CD8-positive, alpha-beta memory T cell (primary cell): ENCODE measurements around the gene TMEM183A. TPM values are rescaled to one million over a fixed set of nuclear protein-coding genes. Genes with fewer than 3 reads are reported as not detected.

ENCODE experiments used
- CTCF ChIA-PET: fragments of 350-600 bp; sonication (Branson Sonifier 250); formaldehyde crosslinking; loops from one replicate; lab custom pipeline; 2021; ENCODE audit warnings: antibody characterized with exemption; lab: Charles Lee
- POLR2A ChIA-PET: fragments of 350-600 bp; sonication (Branson Sonifier 250); formaldehyde crosslinking; loops from one replicate; lab custom pipeline; 2021; ENCODE audit warnings: antibody characterized with exemption; lab: Charles Lee
- DNase-seq, 5 donors: peaks; one replicate each; pipeline versions ENCODE4 v3.0.0 to v3.0.0-alpha.2; 2020 to 2022; ENCODE audit warnings: mixed read lengths in 1 of 5
- H3K27ac ChIP-seq: one replicate; pipeline ENCODE4 v1.7.0; 2013; ENCODE audit warnings: low read depth, mild to moderate bottlenecking, low read length, moderate library complexity
- H3K27me3 ChIP-seq: 2 replicates; pipeline ENCODE4 v1.7.0; 2013; ENCODE audit warnings: low read length, mild to moderate bottlenecking; ENCODE audit not compliant: insufficient read depth, poor library complexity, severe bottlenecking
- H3K36me3 ChIP-seq: 2 replicates; pipeline ENCODE4 v1.7.0; 2013; ENCODE audit warnings: mild to moderate bottlenecking, low read length, moderate library complexity; ENCODE audit not compliant: insufficient read depth
- H3K4me1 ChIP-seq: 2 replicates; pipeline ENCODE4 v1.7.0; 2013; ENCODE audit warnings: mild to moderate bottlenecking, low read length, moderate library complexity; ENCODE audit not compliant: insufficient read depth
- H3K4me3 ChIP-seq: 2 replicates; pipeline ENCODE4 v1.7.0; 2013; ENCODE audit warnings: mild to moderate bottlenecking, low read length
- H3K9me3 ChIP-seq: 2 replicates; pipeline ENCODE4 v1.7.0; 2013; ENCODE audit warnings: mild to moderate bottlenecking, low read length
- H3K27ac Mint-ChIP-seq, 8 donors: one replicate each; pipeline ENCODE4 v1.8.0; 2020 to 2021; ENCODE audit warnings: mixed read lengths in 8 of 8, mild to moderate bottlenecking in 6 of 8, inconsistent platforms in 3 of 8, moderate library complexity in 3 of 8
- H3K27me3 Mint-ChIP-seq, 2 donors: one replicate each; pipeline ENCODE4 v1.8.0; 2020 to 2021; ENCODE audit warnings: mixed read lengths in 2 of 2, mild to moderate bottlenecking in 1 of 2, moderate library complexity in 1 of 2
- H3K36me3 Mint-ChIP-seq, 3 donors: one replicate each; pipeline ENCODE4 v1.8.0; 2020 to 2021; ENCODE audit warnings: mixed read lengths in 3 of 3, inconsistent platforms in 1 of 3, mild to moderate bottlenecking in 1 of 3
- H3K4me1 Mint-ChIP-seq, 3 donors: one replicate each; pipeline ENCODE4 v1.8.0; 2020 to 2021; ENCODE audit warnings: mixed read lengths in 3 of 3, inconsistent platforms in 1 of 3, mild to moderate bottlenecking in 1 of 3
- H3K4me3 Mint-ChIP-seq, 7 donors: one replicate each; pipeline ENCODE4 v1.8.0; 2020 to 2021; ENCODE audit warnings: mixed read lengths in 7 of 7, mild to moderate bottlenecking in 6 of 7, moderate library complexity in 4 of 7, inconsistent platforms in 2 of 7
- H3K9me3 Mint-ChIP-seq, 5 donors: one replicate each; pipeline ENCODE4 v1.8.0; 2020 to 2022; ENCODE audit warnings: mixed read lengths in 5 of 5, mild to moderate bottlenecking in 3 of 5, moderate library complexity in 2 of 5, inconsistent platforms in 1 of 5
- polyA plus RNA-seq: library from polyadenylated mRNA; unstranded; fragments of 300-500 nt; fragmentation: Illumina TruSeq; gene quantifications from one replicate; pipeline ENCODE4 v1.2.3, GENCODE V29; 2021
- total RNA-seq, 2 experiments: library from RNA; stranded (reverse); gene quantifications; one replicate each; pipeline ENCODE4 v1.2.3, GENCODE V29; 2021

TMEM183A gene
- total and polyA plus RNA-seq, 3 experiments from 2014 or later, result 55.4 to 77.2 (median 76.9) TPM

DNA sequence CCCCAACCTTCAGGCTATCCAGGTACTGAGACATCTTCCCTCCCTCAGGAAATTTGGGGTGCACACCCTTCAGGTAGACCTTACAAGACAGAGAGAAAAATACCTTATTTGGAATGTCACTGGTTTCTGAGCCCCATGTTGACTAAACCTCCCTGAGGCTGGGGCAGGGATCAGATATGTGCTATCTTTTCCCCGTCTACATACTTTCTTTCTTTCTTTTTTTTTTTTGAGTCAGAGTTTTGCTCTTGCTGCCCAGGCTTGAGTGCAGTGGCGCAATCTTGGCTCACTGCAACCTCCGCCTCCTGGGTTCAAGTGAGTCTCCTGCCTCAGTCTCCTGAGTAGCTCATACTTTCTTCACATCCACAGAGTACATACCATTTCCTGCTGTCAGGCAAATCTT lies 41.8 kb upstream of the TMEM183A start:
- H3K9me3 ChIP-seq, result no peaks in the 10 kb centered on the region
- CTCF ChIA-PET, result no interaction called here
- peaks cover 8% of the 10 kb centered on the region for H3K36me3 ChIP-seq
- H3K4me3 ChIP-seq, result no peak overlapping the region
- H3K4me1 ChIP-seq, result peaks cover 27% of the 10 kb centered on the region
- Mint-ChIP-seq H3K36me3 (peaks cover 0 to 38% (median 6%) of the 10 kb centered on the region in 3 donors), H3K9me3 (no peaks in the 10 kb centered on the region), H3K4me3 (peak overlapping the region in 6 of 7 donors; percentile 32 to 93 (median 78)), H3K27me3 (no peaks in the 10 kb centered on the region), H3K4me1 (peaks cover 22 to 32% (median 25%) of the 10 kb centered on the region in 3 donors), H3K27ac (peak overlapping the region in 5 of 8 donors; percentile 29 to 97 (median 92))
- no peak overlapping the region for H3K27ac ChIP-seq
- POLR2A ChIA-PET, result interaction anchor here (0.9 kb wide), 1 partner anchor 11 kb away, joined by 3 read pairs; no protein-coding TSS in a partner anchor
- H3K27me3 ChIP-seq, result no peaks in the 10 kb centered on the region
- no peak for DNase-seq

- ChIA-PET POLR2A (interaction anchor here (0.6 to 0.9 kb wide), 2 partner anchors 11 to 78 kb away, joined by 3 read pairs; no protein-coding TSS in a partner anchor), CTCF (no interaction called here)
- H3K27me3 Mint-ChIP-seq, result no peaks in the 10 kb centered on the region
- H3K4me3 ChIP-seq, result peak overlapping the region; percentile 77
- peaks cover 0 to 36% (median 6%) of the 10 kb centered on the region in 3 donors for H3K36me3 Mint-ChIP-seq
- no peaks in the 10 kb centered on the region for H3K9me3 ChIP-seq
- H3K4me1 Mint-ChIP-seq, result peaks cover 23 to 32% (median 25%) of the 10 kb centered on the region in 3 donors
- no peaks in the 10 kb centered on the region for H3K9me3 Mint-ChIP-seq
- DNase-seq, result peak in 2 of 5 donors; percentile 2 to 47
- peaks cover 27% of the 10 kb centered on the region for H3K4me1 ChIP-seq
- H3K27ac Mint-ChIP-seq, result peak overlapping the region; percentile 76 to 97 (median 92)
- H3K27ac ChIP-seq, result peak overlapping the region; percentile 80
- H3K4me3 Mint-ChIP-seq, result peak overlapping the region; percentile 81 to 96 (median 91)
- H3K36me3 ChIP-seq, result peaks cover 8% of the 10 kb centered on the region
- H3K27me3 ChIP-seq, result no peaks in the 10 kb centered on the region
Observed at GRCh38 chr1:202966006-202966898, 40.9 kb upstream of the TMEM183A start.

- Histone ChIP-seq H3K36me3 (peaks cover 4% of the 10 kb centered on the region), H3K4me1 (peaks cover 27% of the 10 kb centered on the region), H3K4me3 (peak overlapping the region; percentile 73), H3K27ac (peak overlapping the region; percentile 64), H3K9me3 (no peaks in the 10 kb centered on the region), H3K27me3 (no peaks in the 10 kb centered on the region)
- Mint-ChIP-seq H3K36me3 (peaks cover 0 to 25% (median 4%) of the 10 kb centered on the region in 3 donors), H3K4me3 (peak overlapping the region; percentile 90 to 96 (median 93)), H3K4me1 (peaks cover 23 to 32% (median 25%) of the 10 kb centered on the region in 3 donors), H3K9me3 (no peaks in the 10 kb centered on the region), H3K27me3 (no peaks in the 10 kb centered on the region), H3K27ac (peak overlapping the region; percentile 88 to 97 (median 93))
- POLR2A ChIA-PET, result interaction anchor here (0.8 to 2.0 kb wide), 5 partner anchors 16 to 160 kb away, joined by 3 to 9 read pairs (median 3); partner anchors contain the start of genes KDM5B, KLHL12, RABIF and TMEM183A
- peak in 3 of 5 donors; percentile 5 to 31 (median 13) for DNase-seq
- CTCF ChIA-PET, result interaction anchor here (0.5 to 1.4 kb wide), 5 partner anchors 25 to 217 kb away, joined by 3 to 5 read pairs (median 3); partner anchors contain the start of gene TMEM183A
Observed at GRCh38 chr1:202967684-202968281, 39.4 kb upstream of the TMEM183A start.

GRCh38 chr1:202968351-202968750 lies 38.8 kb upstream of the TMEM183A start:
- no peaks in the 10 kb centered on the region for H3K9me3 ChIP-seq
- Mint-ChIP-seq H3K4me1 (peaks cover 23 to 32% (median 25%) of the 10 kb centered on the region in 3 donors), H3K27me3 (no peaks in the 10 kb centered on the region), H3K36me3 (peaks cover 0 to 19% (median 2%) of the 10 kb centered on the region in 3 donors), H3K27ac (peak overlapping the region in 6 of 8 donors; percentile 3 to 97 (median 70)), H3K9me3 (no peaks in the 10 kb centered on the region), H3K4me3 (peak overlapping the region; percentile 90 to 96 (median 93))
- DNase-seq, result no peak
- no peaks in the 10 kb centered on the region for H3K27me3 ChIP-seq
- H3K4me1 ChIP-seq, result peaks cover 27% of the 10 kb centered on the region
- H3K36me3 ChIP-seq, result peaks cover 4% of the 10 kb centered on the region
- ChIA-PET POLR2A (interaction anchor here (0.8 to 2.0 kb wide), 5 partner anchors 17 to 160 kb away, joined by 3 to 9 read pairs (median 3); partner anchors contain the start of genes KDM5B, KLHL12, RABIF and TMEM183A), CTCF (interaction anchor here (0.5 to 1.4 kb wide), 5 partner anchors 24 to 217 kb away, joined by 3 to 5 read pairs (median 3); partner anchors contain the start of gene TMEM183A)
- H3K4me3 ChIP-seq, result peak overlapping the region; percentile 73
- H3K27ac ChIP-seq, result no peak overlapping the region

- H3K4me3 ChIP-seq, result no peak overlapping the region
- H3K27ac Mint-ChIP-seq, result peak overlapping the region in 4 of 8 donors; percentile 21 to 61 (median 54)
- H3K36me3 Mint-ChIP-seq, result peaks cover 0 to 14% (median 0%) of the 10 kb centered on the region in 3 donors
- H3K4me3 Mint-ChIP-seq, result peak overlapping the region in 5 of 7 donors; percentile 10 to 96 (median 35)
- DNase-seq, result peak in 3 of 5 donors; percentile 13 to 52 (median 37)
- no peak overlapping the region for H3K27ac ChIP-seq
- peaks cover 23 to 32% (median 25%) of the 10 kb centered on the region in 3 donors for H3K4me1 Mint-ChIP-seq
- H3K4me1 ChIP-seq, result peaks cover 27% of the 10 kb centered on the region
- no peaks in the 10 kb centered on the region for H3K9me3 Mint-ChIP-seq
- H3K27me3 Mint-ChIP-seq, result no peaks in the 10 kb centered on the region
- CTCF ChIA-PET, result interaction anchor here (1.1 to 1.4 kb wide), 2 partner anchors 29 to 38 kb away, joined by 3 to 5 read pairs; partner anchors contain the start of gene TMEM183A
- H3K9me3 ChIP-seq, result no peaks in the 10 kb centered on the region
- H3K36me3 ChIP-seq, result peaks cover 2% of the 10 kb centered on the region
- POLR2A ChIA-PET, result interaction anchor here (2.0 kb wide), 1 partner anchor 38 kb away, joined by 9 read pairs; the partner anchor contains the start of gene TMEM183A
- H3K27me3 ChIP-seq, result no peaks in the 10 kb centered on the region
Observed at GRCh38 chr1:202968895-202969295, 38.3 kb upstream of the TMEM183A start.

GRCh38 chr1:202972046-202972445 lies 35.1 kb upstream of the TMEM183A start:
- no peaks in the 10 kb centered on the region for H3K36me3 ChIP-seq
- no peak for DNase-seq
- H3K4me1 ChIP-seq, result peaks cover 20% of the 10 kb centered on the region
- H3K4me3 ChIP-seq, result no peak overlapping the region
- no peaks in the 10 kb centered on the region for H3K27me3 ChIP-seq
- H3K27ac ChIP-seq, result no peak overlapping the region
- H3K27ac Mint-ChIP-seq, result no peak overlapping the region
- H3K27me3 Mint-ChIP-seq, result peaks cover 7 to 9% of the 10 kb centered on the region in 2 donors
- no peaks in the 10 kb centered on the region for H3K9me3 ChIP-seq
- CTCF ChIA-PET, result no interaction called here
- H3K36me3 Mint-ChIP-seq, result peaks cover 0 to 3% (median 0%) of the 10 kb centered on the region in 3 donors
- H3K4me1 Mint-ChIP-seq, result peaks cover 16 to 18% (median 17%) of the 10 kb centered on the region in 3 donors
- H3K4me3 Mint-ChIP-seq, result peak overlapping the region in 1 of 7 donors; percentile 74
- H3K9me3 Mint-ChIP-seq, result no peaks in the 10 kb centered on the region
- POLR2A ChIA-PET, result interaction anchor here (1.2 kb wide), 1 partner anchor 31 kb away, joined by 3 read pairs; no protein-coding TSS in a partner anchor

- no peaks in the 10 kb centered on the region for H3K9me3 ChIP-seq
- H3K27me3 Mint-ChIP-seq, result peaks cover 21 to 31% of the 10 kb centered on the region in 2 donors
- H3K4me3 ChIP-seq, result no peak overlapping the region
- POLR2A ChIA-PET, result no interaction called here
- no peak overlapping the region for H3K27ac ChIP-seq
- DNase-seq, result no peak
- peaks cover 0 to 1% (median 0%) of the 10 kb centered on the region in 3 donors for H3K4me1 Mint-ChIP-seq
- H3K9me3 Mint-ChIP-seq, result no peaks in the 10 kb centered on the region
- no peak overlapping the region for H3K27ac Mint-ChIP-seq
- H3K36me3 Mint-ChIP-seq, result no peaks in the 10 kb centered on the region
- H3K4me3 Mint-ChIP-seq, result no peak overlapping the region
- no peaks in the 10 kb centered on the region for H3K36me3 ChIP-seq
- CTCF ChIA-PET, result interaction anchor here (1.2 kb wide), 1 partner anchor 25 kb away, joined by 3 read pairs; no protein-coding TSS in a partner anchor
- no peaks in the 10 kb centered on the region for H3K27me3 ChIP-seq
- H3K4me1 ChIP-seq, result no peaks in the 10 kb centered on the region
Observed at GRCh38 chr1:202974856-202975255, 32.3 kb upstream of the TMEM183A start.
